Activated CD4-positive, alpha-beta T cell treated with anti-CD3 and anti-CD28 coated beads, Interleukin-2, amount 50 U/mL, for 16 hours (primary cell): Measurements from ENCODE around the gene WNT3.
"Not testable (repeated sequence)": the region's sequence is repeated elsewhere in the genome, so short reads cannot be mapped to it uniquely, and the experiment has no call there.

Experiments used
- DNase-seq: peaks from one replicate; pipeline ENCODE4 v3.0.0-alpha.2; 2020

WNT3 gene

GRCh38 chr17:46811978-46812583, 6.4 kb downstream of the WNT3 start:
- DNase-seq: no peak

- DNase-seq: no peak
Observed at GRCh38 chr17:46810837-46811236, 7.7 kb downstream of the WNT3 start.

- no peak for DNase-seq
Observed at GRCh38 chr17:46809110-46809571, 9.4 kb downstream of the WNT3 start.

- DNase-seq: no peak
Observed at GRCh38 chr17:46805771-46806170, 12.7 kb downstream of the WNT3 start.

GRCh38 chr17:46803544-46803943, 14.9 kb downstream of the WNT3 start:
- DNase-seq: no peak

GRCh38 chr17:46802800-46803199, 15.7 kb downstream of the WNT3 start:
- no peak for DNase-seq

- DNase-seq: no peak
Observed at GRCh38 chr17:46800573-46800972, 17.9 kb downstream of the WNT3 start.

- DNase-seq: no peak
Observed at GRCh38 chr17:46796956-46797530, 21.4 kb downstream of the WNT3 start.

GRCh38 chr17:46796524-46796923, 22.0 kb downstream of the WNT3 start:
- no peak for DNase-seq

- no peak for DNase-seq
Observed at GRCh38 chr17:46796084-46796483, 22.4 kb downstream of the WNT3 start.

GRCh38 chr17:46795379-46795952, 23.0 kb downstream of the WNT3 start:
- no peak for DNase-seq

- no peak for DNase-seq
Observed at GRCh38 chr17:46794318-46794717, 24.2 kb downstream of the WNT3 start.

GRCh38 chr17:46793541-46793940, 25.0 kb downstream of the WNT3 start:
- DNase-seq: no peak

- DNase-seq: not testable (repeated sequence)
Observed at GRCh38 chr17:46793023-46793422, 25.5 kb downstream of the WNT3 start.

GRCh38 chr17:46792071-46792470, 26.4 kb downstream of the WNT3 start:
- DNase-seq: no peak

GRCh38 chr17:46791531-46791930, 27.0 kb downstream of the WNT3 start:
- no peak for DNase-seq

GRCh38 chr17:46790216-46790615, 28.3 kb downstream of the WNT3 start:
- DNase-seq: no peak

GRCh38 chr17:46789610-46790009, 28.9 kb downstream of the WNT3 start:
- DNase-seq: no peak

- no peak for DNase-seq
Observed at GRCh38 chr17:46788796-46789195, 29.7 kb downstream of the WNT3 start.

- DNase-seq: no peak
Observed at GRCh38 chr17:46788300-46788699, 30.2 kb downstream of the WNT3 start.

- no peak for DNase-seq
Observed at GRCh38 chr17:46787478-46787877, 31.0 kb downstream of the WNT3 start.

GRCh38 chr17:46785696-46786095, 32.8 kb downstream of the WNT3 start:
- no peak for DNase-seq

- no peak for DNase-seq
Observed at GRCh38 chr17:46783031-46783593, 35.4 kb downstream of the WNT3 start.

GRCh38 chr17:46782250-46782953, 36.1 kb downstream of the WNT3 start:
- DNase-seq: no peak
